ENCODE measurements around the gene PFDN6.

Gene PFDN6

DNA sequence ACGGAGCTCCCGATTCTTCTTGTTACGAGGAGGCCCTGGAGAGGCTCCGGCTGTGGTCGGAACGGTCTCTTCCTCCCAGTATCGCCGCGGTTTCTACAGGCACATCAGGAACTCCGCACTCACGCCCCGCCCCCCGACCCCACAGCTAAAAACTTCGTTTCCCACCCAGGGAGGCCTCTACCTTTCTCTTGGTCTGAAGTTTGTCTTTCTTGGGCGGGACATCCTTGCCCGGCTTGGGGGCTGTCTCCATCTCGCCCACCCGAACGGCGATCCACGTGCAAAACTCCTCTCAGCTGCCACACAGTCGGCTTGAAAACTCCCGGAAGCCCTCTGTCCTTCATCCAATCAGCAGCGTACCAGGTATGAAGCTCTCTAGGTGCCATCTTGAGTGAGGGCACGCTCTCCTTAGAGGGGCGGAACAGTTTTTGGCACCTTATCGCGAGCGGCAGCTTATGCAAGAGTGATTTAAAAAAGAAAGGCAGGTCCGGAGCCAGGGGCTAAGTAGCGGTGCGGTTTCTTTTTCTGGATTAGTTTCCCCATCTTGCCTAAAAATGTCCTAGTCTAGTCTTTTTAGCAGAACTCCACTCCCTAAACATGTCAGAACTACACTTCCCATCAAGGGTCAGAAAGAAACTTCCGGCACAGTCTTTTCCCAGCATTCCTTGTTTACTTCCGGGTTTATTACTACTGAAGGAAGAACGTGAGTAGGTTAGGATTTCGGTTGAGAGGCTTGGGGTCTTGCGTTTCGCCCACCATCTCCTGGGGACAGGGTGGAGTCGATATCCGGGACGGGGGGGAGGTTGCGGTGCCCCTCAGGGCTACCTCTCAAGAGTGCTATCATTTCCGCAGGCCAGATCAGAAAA, at the start of gene PFDN6, which contains the start of gene WDR46:
PFDN6 (plus strand) TSS at position 681 of the 863 bp plus-strand sequence. CDS start 256 bp downstream, outside the sequence.
WDR46 (minus strand) TSS at position 319 of the 863 bp plus-strand sequence; CDS start at position 250, 69 bp downstream.
- peak within 1 kb of the TSS; percentile 97 for H3K4me3 ChIP-seq (ENCODE audit: low read length)
- DNase-seq (ENCODE audit: low read depth) = peak; percentile 91
- TF ChIP-seq, protein P1, sequence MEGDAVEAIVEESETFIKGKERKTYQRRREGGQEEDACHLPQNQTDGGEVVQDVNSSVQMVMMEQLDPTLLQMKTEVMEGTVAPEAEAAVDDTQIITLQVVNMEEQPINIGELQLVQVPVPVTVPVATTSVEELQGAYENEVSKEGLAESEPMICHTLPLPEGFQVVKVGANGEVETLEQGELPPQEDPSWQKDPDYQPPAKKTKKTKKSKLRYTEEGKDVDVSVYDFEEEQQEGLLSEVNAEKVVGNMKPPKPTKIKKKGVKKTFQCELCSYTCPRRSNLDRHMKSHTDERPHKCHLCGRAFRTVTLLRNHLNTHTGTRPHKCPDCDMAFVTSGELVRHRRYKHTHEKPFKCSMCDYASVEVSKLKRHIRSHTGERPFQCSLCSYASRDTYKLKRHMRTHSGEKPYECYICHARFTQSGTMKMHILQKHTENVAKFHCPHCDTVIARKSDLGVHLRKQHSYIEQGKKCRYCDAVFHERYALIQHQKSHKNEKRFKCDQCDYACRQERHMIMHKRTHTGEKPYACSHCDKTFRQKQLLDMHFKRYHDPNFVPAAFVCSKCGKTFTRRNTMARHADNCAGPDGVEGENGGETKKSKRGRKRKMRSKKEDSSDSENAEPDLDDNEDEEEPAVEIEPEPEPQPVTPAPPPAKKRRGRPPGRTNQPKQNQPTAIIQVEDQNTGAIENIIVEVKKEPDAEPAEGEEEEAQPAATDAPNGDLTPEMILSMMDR (IDR thresholded peaks at IDR 0.05; ENCODE audit: insufficient read depth, low read depth, low read length, missing control alignments) = no peak

DNA sequence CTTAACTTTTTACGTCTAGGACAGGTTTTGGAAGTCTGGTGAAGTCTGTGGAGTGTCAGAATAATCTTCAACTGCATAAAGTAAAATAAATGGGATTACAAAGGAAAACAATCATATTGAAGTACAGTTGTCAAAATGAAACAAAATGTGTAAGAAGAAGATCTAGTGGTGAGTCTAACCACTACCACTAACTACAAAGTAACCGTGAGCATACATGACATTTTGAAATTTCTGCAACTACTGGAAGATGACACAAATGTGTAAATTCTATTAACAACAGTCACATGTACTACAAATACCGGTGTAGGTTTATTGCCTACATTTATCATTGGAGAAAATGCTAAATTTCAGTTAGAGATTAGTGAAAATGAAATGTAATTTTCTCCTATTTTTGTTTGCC, 47.4 kb upstream of the PFDN6 start:
- no peak overlapping the region for H3K4me3 ChIP-seq (ENCODE audit: low read length)
- TF ChIP-seq, protein P1 (IDR thresholded peaks at IDR 0.05; ENCODE audit: insufficient read depth, low read depth, low read length, missing control alignments) = no peak
- DNase-seq (ENCODE audit: low read depth) = no peak

DNA sequence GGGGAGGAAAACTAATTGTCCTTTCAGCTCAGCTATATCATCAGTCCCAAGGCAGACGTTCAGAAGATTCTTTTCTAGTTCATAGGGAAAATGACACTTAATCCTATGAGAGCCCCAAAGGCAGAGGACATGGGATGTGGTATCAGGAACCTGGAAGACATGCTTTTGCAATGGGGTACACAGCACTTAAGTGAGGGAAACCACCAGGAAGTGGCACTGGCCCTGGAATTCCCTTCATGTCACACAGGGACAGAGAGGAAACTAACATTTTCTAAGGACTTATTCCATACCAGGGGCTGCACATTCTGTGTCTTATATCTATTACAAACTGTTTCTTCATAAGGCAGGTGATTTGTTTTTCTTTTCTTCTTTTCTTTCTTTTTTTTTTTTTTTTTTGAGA, 45.9 kb upstream of the PFDN6 start:
- TF ChIP-seq, protein P1 (IDR thresholded peaks at IDR 0.05; ENCODE audit: insufficient read depth, low read depth, low read length, missing control alignments) = no peak
- no peak overlapping the region for H3K4me3 ChIP-seq (ENCODE audit: low read length)
- DNase-seq (ENCODE audit: low read depth) = no peak

DNA sequence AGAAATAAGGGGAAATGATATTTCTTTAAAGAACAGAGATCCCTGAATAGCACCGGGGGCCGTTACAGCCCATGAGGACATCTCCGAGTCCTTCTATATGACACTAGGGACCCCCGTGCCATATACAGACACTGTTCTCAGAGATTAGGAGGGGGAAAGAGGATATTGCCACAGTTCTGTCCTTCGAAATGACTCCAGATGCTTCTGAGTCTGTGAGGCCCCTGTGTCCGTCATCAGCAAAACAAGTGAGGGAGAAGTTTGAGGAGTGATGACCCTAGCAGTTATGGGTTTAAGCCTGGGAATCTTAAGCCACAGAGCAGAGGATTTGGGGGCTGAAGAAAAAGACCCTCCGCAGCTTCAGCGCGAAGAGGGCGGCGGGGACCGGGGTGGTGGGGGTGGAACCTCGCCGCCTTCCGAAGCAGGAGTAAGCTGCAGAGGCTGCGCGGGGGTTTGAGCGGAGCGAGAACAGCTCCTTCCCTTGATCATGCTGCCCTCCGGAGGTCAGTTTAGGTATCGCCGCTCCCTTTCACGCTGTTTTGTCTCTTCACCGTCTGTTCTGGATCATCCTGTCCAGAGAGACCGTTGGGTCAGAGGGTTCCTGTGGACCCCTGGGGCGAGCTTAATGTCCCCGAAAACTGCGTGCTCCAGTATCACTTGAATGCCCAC, 41.3 kb upstream of the PFDN6 start:
- TF ChIP-seq, protein P1 (IDR thresholded peaks at IDR 0.05; ENCODE audit: insufficient read depth, low read depth, low read length, missing control alignments) = peak; percentile 93
- DNase-seq (ENCODE audit: low read depth) = peak; percentile 87
- H3K4me3 ChIP-seq (ENCODE audit: low read length) = peak overlapping the region; percentile 52

DNA sequence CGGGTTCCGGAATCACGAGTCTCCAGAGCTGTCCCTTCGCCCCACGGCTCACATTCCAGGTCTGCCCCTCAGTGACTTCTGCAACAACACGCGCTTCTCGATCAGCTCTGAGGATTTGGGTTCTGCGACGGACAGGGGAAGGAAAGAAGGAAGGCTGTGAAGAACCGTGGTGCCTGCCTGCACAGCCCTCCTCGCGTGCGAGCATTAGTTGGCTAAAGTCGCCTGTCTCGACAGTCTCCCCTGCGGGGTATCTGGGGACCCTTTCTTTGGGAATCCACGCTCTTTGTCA, 40.8 kb upstream of the PFDN6 start:
- H3K4me3 ChIP-seq (ENCODE audit: low read length) = peak overlapping the region; percentile 52
- DNase-seq (ENCODE audit: low read depth) = peak; percentile 56
- TF ChIP-seq, protein P1 (IDR thresholded peaks at IDR 0.05; ENCODE audit: insufficient read depth, low read depth, low read length, missing control alignments) = no peak

DNA sequence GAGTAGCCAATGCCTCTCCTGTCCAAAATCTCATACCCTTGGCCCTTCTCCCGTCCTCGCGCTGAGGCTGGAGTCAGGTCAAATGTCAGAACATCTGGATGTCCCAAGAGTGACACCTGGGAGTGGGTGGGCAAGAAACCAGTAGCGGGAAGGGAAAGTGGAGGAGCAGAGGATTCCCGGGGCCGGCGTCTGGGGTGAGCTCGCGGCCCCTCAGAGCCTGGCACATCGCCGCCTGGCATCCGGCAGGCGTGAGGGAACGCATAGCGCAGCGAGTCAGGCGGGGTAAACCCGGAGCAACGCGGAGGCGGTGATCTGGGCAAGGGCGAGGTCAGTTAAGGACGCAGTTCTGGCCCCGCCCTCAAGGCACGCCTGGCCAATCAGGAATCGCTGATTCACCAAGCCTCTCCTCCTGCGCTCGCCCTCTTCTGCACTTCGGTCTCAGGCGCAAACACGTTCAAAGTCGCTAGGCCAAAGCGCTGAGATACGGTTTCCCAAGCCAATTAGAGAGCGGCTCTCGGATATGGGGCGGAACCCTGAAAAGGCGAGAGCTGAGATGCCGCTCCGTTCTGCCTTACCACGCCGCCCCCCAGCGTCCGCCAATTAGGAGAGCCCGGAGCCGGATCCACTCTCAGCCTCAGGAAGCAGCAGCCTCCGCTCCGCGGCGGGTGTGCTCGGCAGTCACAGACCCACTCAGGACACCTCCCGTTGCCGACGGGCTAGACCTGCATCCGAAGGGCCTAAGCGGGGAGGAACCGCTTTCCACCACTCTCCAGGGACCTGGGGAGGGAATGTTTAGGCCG, 40.3 kb upstream of the PFDN6 start:
- DNase-seq (ENCODE audit: low read depth) = peak; percentile 100
- peak overlapping the region; percentile 77 for H3K4me3 ChIP-seq (ENCODE audit: low read length)
- TF ChIP-seq, protein P1 (IDR thresholded peaks at IDR 0.05; ENCODE audit: insufficient read depth, low read depth, low read length, missing control alignments) = peak; percentile 16
